ENCODE results near the gene SNPH.
"Not testable (repeated sequence)": the region's sequence is repeated elsewhere in the genome, so short reads cannot be mapped to it uniquely, and the experiment has no call there.

Gene SNPH

GRCh38 chr20:1341561-1342265 lies 75.6 kb downstream of the SNPH start:
- DNase-seq: no peak

GRCh38 chr20:1343446-1344124 lies 77.5 kb downstream of the SNPH start:
- DNase-seq: not testable (repeated sequence)

GRCh38 chr20:1345030-1345755 lies 79.1 kb downstream of the SNPH start:
- DNase-seq: no peak

DNA sequence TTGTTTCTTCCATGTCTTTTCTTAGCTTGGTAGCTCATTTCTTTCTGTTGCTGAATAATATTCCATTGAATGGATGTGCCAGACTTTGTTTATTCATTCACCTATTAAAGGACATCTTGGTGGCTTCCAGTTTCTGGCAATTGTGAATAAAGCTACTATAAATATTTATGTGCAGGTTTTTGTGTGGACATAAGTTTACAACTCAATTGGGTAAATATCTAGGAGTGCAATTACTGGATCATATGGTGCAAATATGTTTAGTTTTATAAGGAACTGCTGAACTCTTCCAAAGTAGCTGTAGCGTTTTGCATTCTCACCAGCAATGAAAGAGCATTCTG lies 79.6 kb downstream of the SNPH start:
- no peak for DNase-seq

DNA sequence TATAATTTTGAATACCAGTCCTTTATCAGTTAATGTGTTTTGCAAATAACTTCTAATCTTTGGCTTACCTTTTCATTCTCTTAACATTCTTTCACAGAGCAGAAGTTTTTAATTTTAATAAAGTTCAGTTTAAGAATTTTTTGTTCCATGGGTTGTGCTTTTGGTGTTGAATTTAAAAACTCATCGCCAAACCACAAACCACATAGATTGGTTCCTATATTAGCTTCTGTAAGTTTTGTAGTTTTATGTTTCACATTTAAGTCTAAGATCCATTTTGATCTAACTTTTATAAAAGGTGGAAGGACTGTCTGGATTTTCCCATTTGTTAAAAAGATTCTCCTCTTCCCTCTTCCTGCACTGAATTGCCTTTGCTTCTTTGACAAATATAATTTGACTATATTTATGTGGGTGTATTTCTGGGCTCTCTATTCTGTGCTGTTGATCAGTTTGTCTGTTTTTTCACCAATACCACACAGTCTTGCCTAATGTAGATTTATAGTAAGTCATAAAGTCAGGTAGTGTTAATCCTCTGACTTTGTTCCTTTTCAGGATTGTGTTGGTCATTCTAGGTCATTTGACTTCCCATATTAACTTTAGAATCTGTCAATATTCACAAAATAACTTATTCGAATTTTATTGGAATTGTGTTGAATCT lies 80.3 kb downstream of the SNPH start:
- no peak for DNase-seq

GRCh38 chr20:1353956-1354355 lies 87.9 kb downstream of the SNPH start:
- DNase-seq: no peak

DNA sequence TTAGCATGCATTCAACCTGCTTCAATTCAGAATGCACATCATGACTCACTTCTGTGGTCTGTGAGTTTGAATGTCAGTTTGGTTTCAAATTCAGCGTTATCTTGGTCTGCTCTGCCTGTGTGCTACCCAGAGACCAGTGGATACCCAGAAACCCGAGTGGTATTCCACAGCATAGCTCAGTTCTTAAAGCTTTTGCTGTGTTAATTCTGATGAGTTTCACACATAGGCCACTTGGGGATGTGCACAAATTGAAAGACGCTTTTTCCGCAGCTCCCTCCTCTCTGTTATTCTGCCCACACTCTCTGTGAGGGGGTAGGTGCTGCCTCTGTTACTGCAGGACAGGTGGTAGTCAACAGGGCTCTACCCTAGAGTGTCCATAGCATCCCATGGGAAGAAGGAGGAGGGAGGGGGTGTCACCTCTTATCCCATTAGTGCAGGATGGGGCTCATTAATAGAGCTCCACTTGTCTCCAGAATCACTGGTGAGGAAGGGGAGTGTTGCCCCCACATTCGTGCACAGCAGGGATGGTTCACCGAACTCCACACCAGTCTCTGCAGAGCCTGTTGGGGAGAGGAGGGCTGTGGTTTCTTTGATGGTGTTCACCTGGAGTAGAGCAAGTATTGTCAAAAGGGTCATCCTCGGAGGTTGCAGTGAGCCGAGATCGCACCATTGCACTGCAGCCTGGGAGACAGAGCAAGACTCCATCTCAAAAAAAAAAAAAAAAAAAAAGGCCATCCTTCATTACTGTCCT lies 92.0 kb downstream of the SNPH start:
- no peak for DNase-seq
